ENCODE measurements around the gene NOP53. TPM values are rescaled to one million over a fixed set of nuclear protein-coding genes. Genes with fewer than 3 reads are reported as not detected.
"Not testable (repeated sequence)": the region's sequence is repeated elsewhere in the genome, so short reads cannot be mapped to it uniquely, and the experiment has no call there.

The NOP53 gene
- total RNA-seq, 1 donor from 2014 or later: 121 TPM

DNA sequence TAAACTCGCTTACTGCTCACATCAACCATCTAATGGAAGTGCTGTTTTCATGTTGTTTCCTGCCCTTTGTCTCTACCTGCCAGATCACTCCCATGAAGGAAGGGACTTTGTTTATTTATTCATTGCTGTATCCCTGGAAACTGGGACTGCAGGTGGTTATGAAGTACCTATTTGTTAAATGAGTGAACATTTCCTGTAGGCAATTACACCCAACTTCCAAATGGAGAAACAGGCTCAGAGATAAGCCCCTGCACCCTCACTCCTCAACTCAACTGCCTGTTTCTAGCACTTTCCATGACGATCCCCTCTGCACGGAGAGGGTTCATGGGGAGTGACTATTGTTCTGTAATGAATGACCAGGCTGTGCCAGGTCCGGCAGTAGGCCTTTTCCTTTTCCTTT lies 31.2 kb downstream of the NOP53 start:
- H3K4me3 ChIP-seq (ENCODE audit: low read depth, low read length): no peak overlapping the region
- TF ChIP-seq, protein P1, sequence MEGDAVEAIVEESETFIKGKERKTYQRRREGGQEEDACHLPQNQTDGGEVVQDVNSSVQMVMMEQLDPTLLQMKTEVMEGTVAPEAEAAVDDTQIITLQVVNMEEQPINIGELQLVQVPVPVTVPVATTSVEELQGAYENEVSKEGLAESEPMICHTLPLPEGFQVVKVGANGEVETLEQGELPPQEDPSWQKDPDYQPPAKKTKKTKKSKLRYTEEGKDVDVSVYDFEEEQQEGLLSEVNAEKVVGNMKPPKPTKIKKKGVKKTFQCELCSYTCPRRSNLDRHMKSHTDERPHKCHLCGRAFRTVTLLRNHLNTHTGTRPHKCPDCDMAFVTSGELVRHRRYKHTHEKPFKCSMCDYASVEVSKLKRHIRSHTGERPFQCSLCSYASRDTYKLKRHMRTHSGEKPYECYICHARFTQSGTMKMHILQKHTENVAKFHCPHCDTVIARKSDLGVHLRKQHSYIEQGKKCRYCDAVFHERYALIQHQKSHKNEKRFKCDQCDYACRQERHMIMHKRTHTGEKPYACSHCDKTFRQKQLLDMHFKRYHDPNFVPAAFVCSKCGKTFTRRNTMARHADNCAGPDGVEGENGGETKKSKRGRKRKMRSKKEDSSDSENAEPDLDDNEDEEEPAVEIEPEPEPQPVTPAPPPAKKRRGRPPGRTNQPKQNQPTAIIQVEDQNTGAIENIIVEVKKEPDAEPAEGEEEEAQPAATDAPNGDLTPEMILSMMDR (IDR thresholded peaks at IDR 0.05; ENCODE audit: insufficient read depth, low read length, severe bottlenecking): no peak
- peaks cover 9% of the 10 kb centered on the region for H3K36me3 ChIP-seq (ENCODE audit: control insufficient read depth, insufficient read depth, low read length)
- peak; percentile 100 for DNase-seq (ENCODE audit: low read depth)
- H3K27me3 ChIP-seq (ENCODE audit: control insufficient read depth, insufficient read depth, low read length): no peaks in the 10 kb centered on the region
- peak; percentile 93 for FAIRE-seq

- H3K4me3 ChIP-seq (ENCODE audit: low read depth, low read length): peak overlapping the region; percentile 66
- DNase-seq (ENCODE audit: low read depth); FAIRE-seq; H3K27me3 ChIP-seq (ENCODE audit: control insufficient read depth, insufficient read depth, low read length): not testable (repeated sequence)
- peaks cover 11% of the 10 kb centered on the region for H3K36me3 ChIP-seq (ENCODE audit: control insufficient read depth, insufficient read depth, low read length)
These were observed 32.1 kb downstream of the NOP53 start for GRCh38 chr19:47777245-47778048.

- FAIRE-seq: no peak
- Histone ChIP-seq H3K27me3 (ENCODE audit: control insufficient read depth, insufficient read depth, low read length) (no peaks in the 10 kb centered on the region), H3K4me3 (ENCODE audit: low read depth, low read length) (peak within 1 kb of the TSS; percentile 66), H3K36me3 (ENCODE audit: control insufficient read depth, insufficient read depth, low read length) (peaks cover 12% of the 10 kb centered on the region)
- DNase-seq (ENCODE audit: low read depth): peak; percentile 71
- TF ChIP-seq, protein P1 (IDR thresholded peaks at IDR 0.05; ENCODE audit: insufficient read depth, low read length, severe bottlenecking): no peak
These were observed 33.0 kb downstream of the NOP53 start, which contains the start of gene SELENOW for GRCh38 chr19:47778049-47778953. SELENOW (plus strand) TSS chr19:47778703; CDS start chr19:47778786, 83 bp downstream.

GRCh38 chr19:47778954-47779351 lies 33.6 kb downstream of the NOP53 start:
- DNase-seq (ENCODE audit: low read depth) (no peak), FAIRE-seq (no peak)
- Histone ChIP-seq H3K4me3 (ENCODE audit: low read depth, low read length) (peak overlapping the region; percentile 66), H3K36me3 (ENCODE audit: control insufficient read depth, insufficient read depth, low read length) (peaks cover 14% of the 10 kb centered on the region), H3K27me3 (ENCODE audit: control insufficient read depth, insufficient read depth, low read length) (no peaks in the 10 kb centered on the region)
- TF ChIP-seq, protein P1 (IDR thresholded peaks at IDR 0.05; ENCODE audit: insufficient read depth, low read length, severe bottlenecking): no peak

GRCh38 chr19:47779524-47780214 lies 34.3 kb downstream of the NOP53 start:
- TF ChIP-seq, protein P1 (IDR thresholded peaks at IDR 0.05; ENCODE audit: insufficient read depth, low read length, severe bottlenecking): no peak
- DNase-seq (ENCODE audit: low read depth) (no peak), FAIRE-seq (no peak)
- Histone ChIP-seq H3K36me3 (ENCODE audit: control insufficient read depth, insufficient read depth, low read length) (peaks cover 15% of the 10 kb centered on the region), H3K27me3 (ENCODE audit: control insufficient read depth, insufficient read depth, low read length) (no peaks in the 10 kb centered on the region), H3K4me3 (ENCODE audit: low read depth, low read length) (peak overlapping the region; percentile 66)

Measured in bronchial epithelial cell (primary cell).